ENCODE results near the gene SLC26A11.

- TF ChIP-seq CTCF (IDR thresholded peaks at IDR 0.05 in 4 of 5, conservative IDR thresholded peaks at IDR 0.05 in 1 of 5): no peak
- TF ChIP-seq POLR2A (IDR thresholded peaks at IDR 0.05): no peak
Observed at GRCh38 chr17:80184423-80184714, 35.9 kb upstream of the SLC26A11 start.

Data from gastrocnemius medialis (tissue), 4 donors.